ENCODE data around the gene ECI1. TPM values are rescaled to one million over a fixed set of nuclear protein-coding genes. Genes with fewer than 3 reads are reported as not detected.

ECI1 gene
- total RNA-seq, 1 experiment from 2014 or later = 95.4 TPM

GRCh38 chr16:2210009-2210332, 41.4 kb downstream of the ECI1 start:
- Histone ChIP-seq H2BK120ac (ENCODE audit: low read depth, low read length, poor library complexity, severe bottlenecking) (no peak overlapping the region), H3K27me3 (ENCODE audit: insufficient read depth, low read length) (no peaks in the 10 kb centered on the region), H2BK12ac (ENCODE audit: insufficient read length, low read depth, low read length) (no peak overlapping the region), H4K20me1 (ENCODE audit: control insufficient read depth, insufficient read depth, insufficient read length) (no peaks in the 10 kb centered on the region), H2AFZ (ENCODE audit: low read length) (no peak overlapping the region), H4K8ac (replicated peaks; ENCODE audit: insufficient read length, low read depth, low read length) (no peak overlapping the region), H2BK15ac (ENCODE audit: low read depth, low read length) (no peak overlapping the region), H2BK20ac (ENCODE audit: low read depth, low read length, poor library complexity, severe bottlenecking) (no peak overlapping the region), H2AK5ac (ENCODE audit: insufficient read length, low read length) (no peak overlapping the region), H3K23ac (ENCODE audit: insufficient read length, low read depth, low read length) (no peak overlapping the region), H4K5ac (ENCODE audit: insufficient read length, low read depth, low read length) (no peak overlapping the region), H3K4me1 (ENCODE audit: insufficient read depth, low read length) (no peaks in the 10 kb centered on the region; the same call in 1 of the 2 replicates), H2BK5ac (ENCODE audit: insufficient read length, low read length) (no peak overlapping the region), H3K79me1 (ENCODE audit: insufficient read depth, low read depth, low read length, poor library complexity, severe bottlenecking) (peaks cover 6% of the 10 kb centered on the region), H3K4me2 (ENCODE audit: insufficient read depth, insufficient read length, low read length) (no peak overlapping the region), H3K56ac (ENCODE audit: insufficient read length, low read depth, low read length) (no peak overlapping the region), H3K27ac (ENCODE audit: insufficient read length, low read depth, low read length) (no peak overlapping the region), H4K91ac (ENCODE audit: insufficient read length, low read depth, low read length) (no peak overlapping the region), H3K18ac (ENCODE audit: insufficient read length, low read depth, low read length) (no peak overlapping the region), H3K23me2 (ENCODE audit: insufficient read length, low read depth, low read length, poor library complexity, severe bottlenecking) (peaks cover 16% of the 10 kb centered on the region), H3K4ac (ENCODE audit: low read depth, low read length) (no peak overlapping the region), H3K79me2 (ENCODE audit: insufficient read depth, low read length) (peaks cover 6% of the 10 kb centered on the region; the same call in 1 of the 2 replicates), H3T11ph (ENCODE audit: low read length) (no peak overlapping the region), H3K9ac (ENCODE audit: extremely low read depth, insufficient read length, low read length) (no peak overlapping the region), H3K14ac (ENCODE audit: insufficient read depth, low read length) (no peak overlapping the region), H3K9me3 (ENCODE audit: control insufficient read depth, low read depth, low read length) (no peaks in the 10 kb centered on the region)
- Mint-ChIP-seq H3K27ac (no peak overlapping the region), H3K9me3 (no peaks in the 10 kb centered on the region), H3K27me3 (ENCODE audit: low read depth) (no peaks in the 10 kb centered on the region; the same call in 1 of the 2 replicates), H3K36me3 (ENCODE audit: insufficient read depth in 1 of 3, low read depth in 3 of 3) (peaks cover 17 to 48% (median 46%) of the 10 kb centered on the region in 3 experiments; a peak in 6 of 7 replicates), H3K4me3 (no peak overlapping the region), H3K4me1 (peaks cover 15 to 19% of the 10 kb centered on the region in 2 experiments)
- no CpG with 5 or more reads among the region's 17 CpGs for WGBS (ENCODE audit: extremely low coverage, insufficient read length, low lambda C conversion rate)
- DNase-seq = no peak
- no peak for TF ChIP-seq CTCF (conservative IDR thresholded peaks at IDR 0.05)
